GM23248 (cell line): Measurements from ENCODE around the gene OXSR1.

Source experiments
- EZH2 ChIP-seq: fragments of 200-600 bp; sonication (generic); IDR thresholded peaks from 2 replicates; pipeline ENCODE4 v1.6.1; 2018; ENCODE audit warnings: antibody characterized with exemption, mild to moderate bottlenecking; ENCODE audit not compliant: insufficient read depth, poor library complexity, severe bottlenecking
- EZH2phosphoT487 ChIP-seq: fragments of 200-600 bp; sonication (generic); IDR thresholded peaks from 2 replicates; pipeline ENCODE4 v1.6.1; 2018; ENCODE audit warnings: antibody characterized with exemption, moderate library complexity, mild to moderate bottlenecking, low read depth; ENCODE audit not compliant: insufficient read depth

GRCh38 chr3:38274864-38275649 lies 109.7 kb downstream of the OXSR1 start:
- no peak for TF ChIP-seq EZH2phosphoT487
- no peak for TF ChIP-seq EZH2
